ENCODE data around the gene ZSCAN2. TPM values are rescaled to one million over a fixed set of nuclear protein-coding genes. Genes with fewer than 3 reads are reported as not detected.
A peak's percentile ranks its signal among the peaks of the same experiment; 100 is the strongest.

Gene ZSCAN2
- total and polyA plus RNA-seq, 5 donors from 2014 or later = 4.8 to 12.4 (median 7.9) TPM

DNA sequence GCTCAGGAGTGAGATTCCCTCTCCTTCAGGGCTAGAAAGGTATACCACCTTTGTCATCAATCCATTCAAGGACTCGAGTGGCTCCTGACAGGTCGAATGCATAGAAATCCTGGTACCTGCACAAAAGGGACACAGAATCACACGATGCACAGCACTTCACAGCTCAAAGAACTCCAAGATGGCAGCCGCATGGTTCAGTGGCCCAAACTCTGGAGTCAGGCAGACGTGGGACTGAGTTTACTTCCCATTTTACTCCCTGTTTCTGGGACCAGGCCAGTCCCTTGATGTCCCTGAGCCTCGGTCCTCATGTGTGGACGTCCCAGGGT lies 52.7 kb downstream of the ZSCAN2 start:
- H3K9me3 ChIP-seq (ENCODE audit: control insufficient read depth in 2 of 2, low read length in 2 of 2) = no peaks in the 10 kb centered on the region
- Mint-ChIP-seq H3K4me3 (peak overlapping the region; percentile 91 to 99 (median 98)), H3K27me3 (no peaks in the 10 kb centered on the region), H3K4me1 (peaks cover 5 to 60% (median 21%) of the 10 kb centered on the region in 4 donors), H3K27ac (peak overlapping the region; percentile 95 to 98 (median 95)), H3K9me3 (no peaks in the 10 kb centered on the region), H3K36me3 (peaks cover 13% of the 10 kb centered on the region)
- H3K27ac ChIP-seq (ENCODE audit: insufficient read depth, low read length, poor library complexity, severe bottlenecking) = peak overlapping the region; percentile 81
- DNase-seq (no peak), ATAC-seq (ENCODE audit: low read depth in 2 of 2) (no peak)
- H3K4me1 ChIP-seq (ENCODE audit: control insufficient read depth, insufficient read depth, low read length, poor library complexity, severe bottlenecking) = peaks cover 39% of the 10 kb centered on the region
- peaks cover 21% of the 10 kb centered on the region for H3K36me3 ChIP-seq (ENCODE audit: control insufficient read depth, insufficient read depth, low read length)
- H3K27me3 ChIP-seq (ENCODE audit: control insufficient read depth, insufficient read depth, low read length) = no peaks in the 10 kb centered on the region
- peak overlapping the region; percentile 95 for H3K4me3 ChIP-seq (ENCODE audit: low read depth, low read length)

DNA sequence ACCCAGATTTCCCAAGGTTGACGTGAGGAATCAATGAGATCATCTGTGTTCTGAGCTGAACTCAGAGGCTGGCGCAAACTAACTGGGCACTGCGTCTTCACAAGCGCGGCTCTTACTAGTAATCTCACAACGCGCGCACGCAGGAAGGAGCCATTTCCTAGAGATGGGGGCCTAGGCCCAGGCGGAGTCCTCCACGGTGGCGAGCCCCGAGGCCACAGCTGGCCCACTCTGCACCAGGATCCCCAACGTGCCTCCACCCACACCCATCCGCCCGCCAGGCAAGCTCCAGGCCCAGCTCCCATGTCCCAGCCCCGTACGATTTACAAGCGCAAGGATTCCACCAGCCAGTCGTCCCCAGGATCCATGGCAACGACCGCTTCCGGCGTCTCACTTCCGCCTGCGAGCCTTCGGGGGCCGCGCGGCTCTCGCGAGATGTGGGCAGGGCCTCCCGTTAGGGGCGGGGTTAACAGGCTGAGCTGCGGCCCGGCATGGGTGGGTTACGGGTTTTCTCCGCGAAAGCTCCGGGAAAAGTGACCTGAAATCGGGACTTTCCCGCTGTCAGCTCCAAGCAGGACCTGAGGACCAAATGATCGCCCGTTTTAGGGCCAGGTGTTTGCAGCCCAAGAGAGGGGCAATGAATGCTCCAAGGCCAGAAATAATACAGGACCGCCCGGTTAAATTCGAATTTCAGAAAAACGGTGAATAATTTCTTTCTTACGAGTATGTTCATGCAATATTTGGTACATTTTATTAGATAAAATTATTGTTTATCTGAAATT lies 53.3 kb downstream of the ZSCAN2 start, which contains the start of gene WDR73:
Gene WDR73 (minus strand): TSS at position 374 of the 779 bp plus-strand sequence. CDS start 9 bp downstream, at position 365.
- H3K4me1 ChIP-seq (ENCODE audit: control insufficient read depth, insufficient read depth, low read length, poor library complexity, severe bottlenecking) = peaks cover 45% of the 10 kb centered on the region
- no peaks in the 10 kb centered on the region for H3K9me3 ChIP-seq (ENCODE audit: control insufficient read depth in 2 of 2, low read length in 2 of 2)
- H3K27ac ChIP-seq (ENCODE audit: insufficient read depth, low read length, poor library complexity, severe bottlenecking) = peak within 1 kb of the TSS; percentile 81
- peak; percentile 73 to 79 for ATAC-seq (ENCODE audit: low read depth in 2 of 2)
- Mint-ChIP-seq H3K4me3 (peak within 1 kb of the TSS; percentile 91 to 99 (median 98)), H3K9me3 (no peaks in the 10 kb centered on the region), H3K27ac (peak within 1 kb of the TSS; percentile 95 to 98 (median 95)), H3K27me3 (no peaks in the 10 kb centered on the region), H3K36me3 (peaks cover 10% of the 10 kb centered on the region), H3K4me1 (peaks cover 8 to 62% (median 18%) of the 10 kb centered on the region in 4 donors)
- peak; percentile 96 to 98 (median 97) for DNase-seq
- H3K36me3 ChIP-seq (ENCODE audit: control insufficient read depth, insufficient read depth, low read length) = peaks cover 16% of the 10 kb centered on the region
- no peaks in the 10 kb centered on the region for H3K27me3 ChIP-seq (ENCODE audit: control insufficient read depth, insufficient read depth, low read length)
- peak within 1 kb of the TSS; percentile 95 for H3K4me3 ChIP-seq (ENCODE audit: low read depth, low read length)

DNA sequence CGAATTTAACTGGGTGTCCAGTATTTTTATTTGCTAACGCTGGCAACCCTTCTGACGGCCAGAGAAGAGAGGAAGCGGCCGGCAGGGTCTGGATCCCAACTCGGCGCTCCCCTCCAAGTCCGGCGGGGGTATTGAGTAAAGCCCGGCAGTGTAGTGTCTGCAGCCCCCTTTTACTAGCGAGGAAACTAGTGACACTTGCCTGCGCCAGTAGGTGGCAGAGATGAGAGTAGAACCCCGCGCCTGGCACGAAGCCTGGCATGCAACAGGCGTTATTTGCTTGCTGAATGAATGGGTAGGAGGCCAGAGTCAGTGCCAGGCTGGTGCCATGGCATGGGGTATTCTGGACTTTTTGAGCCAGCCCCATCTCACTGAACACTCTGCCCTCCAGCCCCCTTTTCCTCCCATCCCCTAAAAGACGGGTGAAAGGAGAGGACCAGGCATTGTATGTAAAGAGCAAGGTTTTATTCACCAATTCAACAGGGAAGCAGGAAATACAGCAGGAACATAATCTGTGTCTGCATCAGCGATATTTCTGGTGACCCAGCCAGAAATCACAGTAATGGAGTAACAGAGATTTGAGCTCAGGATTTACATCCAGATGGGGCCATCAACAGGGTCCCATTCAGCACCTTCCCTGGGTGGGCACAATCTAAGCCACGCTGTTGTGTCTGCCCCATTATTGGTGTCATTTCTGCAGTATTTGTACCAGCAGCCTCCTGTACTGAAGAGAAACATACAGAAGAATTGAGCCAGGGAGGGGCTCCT lies 54.1 kb downstream of the ZSCAN2 start:
- H3K4me1 ChIP-seq (ENCODE audit: control insufficient read depth, insufficient read depth, low read length, poor library complexity, severe bottlenecking) = peaks cover 46% of the 10 kb centered on the region
- H3K27me3 ChIP-seq (ENCODE audit: control insufficient read depth, insufficient read depth, low read length) = no peaks in the 10 kb centered on the region
- peaks cover 11% of the 10 kb centered on the region for H3K36me3 ChIP-seq (ENCODE audit: control insufficient read depth, insufficient read depth, low read length)
- H3K4me1 Mint-ChIP-seq = peaks cover 11 to 66% (median 20%) of the 10 kb centered on the region in 4 donors
- no peaks in the 10 kb centered on the region for H3K27me3 Mint-ChIP-seq
- no peaks in the 10 kb centered on the region for H3K9me3 Mint-ChIP-seq
- ATAC-seq (ENCODE audit: low read depth in 2 of 2) = peak; percentile 39 to 42
- peak; percentile 60 to 90 (median 75) for DNase-seq
- H3K36me3 Mint-ChIP-seq = peaks cover 9% of the 10 kb centered on the region
- H3K27ac Mint-ChIP-seq = peak overlapping the region; percentile 89 to 95 (median 90)
- peak overlapping the region; percentile 81 for H3K27ac ChIP-seq (ENCODE audit: insufficient read depth, low read length, poor library complexity, severe bottlenecking)
- peak overlapping the region; percentile 95 for H3K4me3 ChIP-seq (ENCODE audit: low read depth, low read length)
- no peaks in the 10 kb centered on the region for H3K9me3 ChIP-seq (ENCODE audit: control insufficient read depth in 2 of 2, low read length in 2 of 2)
- H3K4me3 Mint-ChIP-seq = peak overlapping the region; percentile 91 to 99 (median 98)

DNA sequence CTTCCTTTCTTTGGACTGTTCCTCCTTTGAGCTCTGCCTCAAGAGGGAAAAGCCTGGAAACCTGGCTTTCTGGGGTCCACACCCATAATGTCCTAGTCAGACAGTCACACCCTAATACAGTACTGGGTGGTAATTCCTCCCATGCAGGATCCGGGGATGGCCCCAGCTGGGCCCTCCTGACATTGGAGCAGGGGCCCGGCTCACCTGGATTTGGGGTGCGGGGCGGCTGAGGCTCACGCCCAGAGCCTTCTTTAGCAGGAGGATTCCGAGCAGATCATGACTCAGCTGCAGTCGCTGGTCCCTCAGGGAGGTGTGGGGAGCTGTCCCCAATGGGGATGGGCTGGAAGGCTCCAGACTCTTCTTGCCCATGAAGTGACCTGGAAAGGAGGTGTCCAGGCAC lies 56.2 kb downstream of the ZSCAN2 start:
- peaks cover 3% of the 10 kb centered on the region for H3K36me3 ChIP-seq (ENCODE audit: control insufficient read depth, insufficient read depth, low read length)
- no peaks in the 10 kb centered on the region for H3K9me3 ChIP-seq (ENCODE audit: control insufficient read depth in 2 of 2, low read length in 2 of 2)
- ATAC-seq (ENCODE audit: low read depth in 2 of 2) (no peak), DNase-seq (no peak)
- peaks cover 43% of the 10 kb centered on the region for H3K4me1 ChIP-seq (ENCODE audit: control insufficient read depth, insufficient read depth, low read length, poor library complexity, severe bottlenecking)
- H3K36me3 Mint-ChIP-seq = peaks cover 5% of the 10 kb centered on the region
- peak overlapping the region; percentile 78 to 91 (median 80) for H3K4me3 Mint-ChIP-seq
- no peak overlapping the region for H3K4me3 ChIP-seq (ENCODE audit: low read depth, low read length)
- peaks cover 11 to 61% (median 18%) of the 10 kb centered on the region in 4 donors for H3K4me1 Mint-ChIP-seq
- H3K27ac ChIP-seq (ENCODE audit: insufficient read depth, low read length, poor library complexity, severe bottlenecking) = no peak overlapping the region
- no peaks in the 10 kb centered on the region for H3K27me3 ChIP-seq (ENCODE audit: control insufficient read depth, insufficient read depth, low read length)
- H3K9me3 Mint-ChIP-seq = no peaks in the 10 kb centered on the region
- H3K27me3 Mint-ChIP-seq = no peaks in the 10 kb centered on the region
- peak overlapping the region in 1 of 3 donors; percentile 81 for H3K27ac Mint-ChIP-seq

DNA sequence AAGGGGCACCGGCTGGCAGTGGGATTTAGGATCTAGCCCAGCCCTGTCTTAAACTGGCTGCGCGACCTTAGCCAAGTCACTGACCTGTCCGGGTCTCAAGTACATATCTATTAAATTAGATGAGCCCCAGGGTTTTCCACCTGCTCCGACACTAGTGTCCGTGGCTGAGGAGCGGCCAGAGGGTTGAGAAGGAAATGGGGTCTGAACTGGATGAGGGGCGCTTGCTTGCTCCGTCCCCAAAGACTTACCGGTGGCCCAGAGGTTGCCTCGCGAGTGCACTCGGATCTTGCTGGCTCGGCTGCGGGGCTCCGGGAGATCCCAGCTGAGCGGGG lies 56.9 kb downstream of the ZSCAN2 start:
- peak overlapping the region; percentile 59 for H3K4me3 ChIP-seq (ENCODE audit: low read depth, low read length)
- Mint-ChIP-seq H3K4me1 (peaks cover 8 to 55% (median 16%) of the 10 kb centered on the region in 4 donors), H3K36me3 (no peaks in the 10 kb centered on the region), H3K9me3 (no peaks in the 10 kb centered on the region), H3K27me3 (no peaks in the 10 kb centered on the region), H3K27ac (peak overlapping the region; percentile 73 to 92 (median 81)), H3K4me3 (peak overlapping the region; percentile 66 to 91 (median 79))
- ATAC-seq (ENCODE audit: low read depth in 2 of 2) (no peak), DNase-seq (no peak)
- H3K9me3 ChIP-seq (ENCODE audit: control insufficient read depth in 2 of 2, low read length in 2 of 2) = no peaks in the 10 kb centered on the region
- H3K27ac ChIP-seq (ENCODE audit: insufficient read depth, low read length, poor library complexity, severe bottlenecking) = peak overlapping the region; percentile 75
- H3K27me3 ChIP-seq (ENCODE audit: control insufficient read depth, insufficient read depth, low read length) = no peaks in the 10 kb centered on the region
- no peaks in the 10 kb centered on the region for H3K36me3 ChIP-seq (ENCODE audit: control insufficient read depth, insufficient read depth, low read length)
- H3K4me1 ChIP-seq (ENCODE audit: control insufficient read depth, insufficient read depth, low read length, poor library complexity, severe bottlenecking) = peaks cover 38% of the 10 kb centered on the region

DNA sequence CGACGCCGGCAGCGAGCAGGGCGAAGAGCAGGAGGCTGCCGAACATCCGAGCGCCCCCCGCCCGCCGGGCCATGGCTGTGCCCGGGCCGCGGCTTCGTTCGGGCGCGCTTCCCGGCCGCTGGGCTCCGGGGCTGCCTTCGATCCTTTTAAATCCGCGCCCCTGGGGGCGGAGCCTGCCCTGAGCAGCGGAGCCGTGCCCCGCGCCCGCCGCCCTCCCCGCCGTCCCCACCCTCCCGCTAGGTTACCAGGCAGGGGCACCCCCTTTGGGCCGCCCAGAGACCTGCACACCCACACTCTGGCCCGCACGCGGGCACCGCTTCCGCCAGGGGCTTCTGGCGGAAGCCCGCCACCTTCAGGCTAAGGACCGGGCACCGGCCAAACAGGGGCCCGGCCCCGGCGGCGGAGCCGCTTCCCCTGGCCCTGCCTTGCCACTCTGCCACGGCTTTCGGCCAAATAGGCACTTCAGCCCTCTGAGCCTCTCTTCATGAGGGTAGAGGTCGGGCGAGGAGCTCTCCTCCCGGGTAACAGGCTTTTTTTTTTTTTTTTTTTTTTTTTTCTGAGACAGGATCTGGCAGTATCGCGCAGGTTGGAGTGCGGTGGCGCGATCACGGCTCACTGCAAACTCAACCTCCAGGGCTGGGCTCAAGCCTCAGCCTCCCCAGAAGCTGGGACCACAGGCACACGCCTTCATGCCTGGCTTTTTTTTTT lies 57.4 kb downstream of the ZSCAN2 start, which contains the start of gene NMB:
Gene NMB (minus strand): TSS at position 120 of the 708 bp plus-strand sequence. CDS start 47 bp downstream, at position 73.
- DNase-seq (peak; percentile 85 to 92 (median 90)), ATAC-seq (ENCODE audit: low read depth in 2 of 2) (peak; percentile 80 to 83)
- H3K36me3 ChIP-seq (ENCODE audit: control insufficient read depth, insufficient read depth, low read length) = no peaks in the 10 kb centered on the region
- Mint-ChIP-seq H3K4me1 (peaks cover 8 to 52% (median 16%) of the 10 kb centered on the region in 4 donors), H3K4me3 (peak within 1 kb of the TSS; percentile 85 to 91 (median 88)), H3K27ac (peak within 1 kb of the TSS; percentile 86 to 92 (median 88)), H3K36me3 (no peaks in the 10 kb centered on the region), H3K27me3 (no peaks in the 10 kb centered on the region), H3K9me3 (no peaks in the 10 kb centered on the region)
- H3K27ac ChIP-seq (ENCODE audit: insufficient read depth, low read length, poor library complexity, severe bottlenecking) = peak within 1 kb of the TSS; percentile 75
- peak within 1 kb of the TSS; percentile 64 for H3K4me3 ChIP-seq (ENCODE audit: low read depth, low read length)
- H3K9me3 ChIP-seq (ENCODE audit: control insufficient read depth in 2 of 2, low read length in 2 of 2) = no peaks in the 10 kb centered on the region
- H3K4me1 ChIP-seq (ENCODE audit: control insufficient read depth, insufficient read depth, low read length, poor library complexity, severe bottlenecking) = peaks cover 33% of the 10 kb centered on the region
- no peaks in the 10 kb centered on the region for H3K27me3 ChIP-seq (ENCODE audit: control insufficient read depth, insufficient read depth, low read length)

DNA sequence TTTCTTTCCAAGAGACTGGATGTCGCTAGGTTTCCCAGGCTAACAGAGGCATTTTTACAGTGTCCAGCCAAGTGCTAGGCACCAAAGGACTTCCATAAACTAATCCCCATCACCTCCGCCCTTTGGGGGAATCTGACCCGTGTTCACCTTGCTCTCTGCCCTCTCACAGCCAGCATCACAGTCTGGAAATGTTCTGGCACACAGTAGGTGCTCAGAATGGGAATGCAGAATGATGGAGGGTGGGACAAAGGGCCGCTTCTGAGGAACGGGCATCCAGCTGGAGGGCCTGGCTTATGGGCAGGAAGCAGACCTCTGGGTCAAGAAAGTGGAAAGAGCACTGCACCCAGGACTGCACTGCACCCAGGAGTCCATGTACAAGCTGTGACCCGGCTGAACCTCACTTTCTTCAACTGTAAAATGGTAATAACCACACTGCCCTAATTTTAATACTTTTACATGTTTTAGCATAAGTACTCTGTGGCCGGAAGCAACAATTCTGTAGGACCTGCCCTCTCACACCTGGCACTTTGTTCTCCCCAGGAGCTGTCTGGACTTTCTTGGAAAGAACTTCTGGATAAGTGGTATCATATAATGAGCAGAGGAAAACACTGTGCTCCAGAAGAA lies 58.1 kb downstream of the ZSCAN2 start:
- no peaks in the 10 kb centered on the region for H3K9me3 Mint-ChIP-seq
- peak overlapping the region; percentile 85 to 88 (median 86) for H3K27ac Mint-ChIP-seq
- Histone ChIP-seq H3K27me3 (ENCODE audit: control insufficient read depth, insufficient read depth, low read length) (no peaks in the 10 kb centered on the region), H3K9me3 (ENCODE audit: control insufficient read depth in 2 of 2, low read length in 2 of 2) (no peaks in the 10 kb centered on the region), H3K4me3 (ENCODE audit: low read depth, low read length) (peak overlapping the region; percentile 64), H3K36me3 (ENCODE audit: control insufficient read depth, insufficient read depth, low read length) (no peaks in the 10 kb centered on the region), H3K27ac (ENCODE audit: insufficient read depth, low read length, poor library complexity, severe bottlenecking) (peak overlapping the region; percentile 75), H3K4me1 (ENCODE audit: control insufficient read depth, insufficient read depth, low read length, poor library complexity, severe bottlenecking) (peaks cover 27% of the 10 kb centered on the region)
- H3K4me3 Mint-ChIP-seq = peak overlapping the region; percentile 80 to 89 (median 86)
- no peaks in the 10 kb centered on the region for H3K27me3 Mint-ChIP-seq
- H3K4me1 Mint-ChIP-seq = peaks cover 8 to 46% (median 16%) of the 10 kb centered on the region in 4 donors
- DNase-seq (no peak), ATAC-seq (ENCODE audit: low read depth in 2 of 2) (no peak)
- H3K36me3 Mint-ChIP-seq = no peaks in the 10 kb centered on the region

Measured in CD4-positive, CD25-positive, alpha-beta regulatory T cell (primary cell).